Measurements from ENCODE around the gene AGTPBP1. TPM values are rescaled to one million over a fixed set of nuclear protein-coding genes. Genes with fewer than 3 reads are reported as not detected.

The AGTPBP1 gene
- polyA plus RNA-seq, 1 of the 3 experiments (the other 2 are of a cell fraction): 3.8 TPM

DNA sequence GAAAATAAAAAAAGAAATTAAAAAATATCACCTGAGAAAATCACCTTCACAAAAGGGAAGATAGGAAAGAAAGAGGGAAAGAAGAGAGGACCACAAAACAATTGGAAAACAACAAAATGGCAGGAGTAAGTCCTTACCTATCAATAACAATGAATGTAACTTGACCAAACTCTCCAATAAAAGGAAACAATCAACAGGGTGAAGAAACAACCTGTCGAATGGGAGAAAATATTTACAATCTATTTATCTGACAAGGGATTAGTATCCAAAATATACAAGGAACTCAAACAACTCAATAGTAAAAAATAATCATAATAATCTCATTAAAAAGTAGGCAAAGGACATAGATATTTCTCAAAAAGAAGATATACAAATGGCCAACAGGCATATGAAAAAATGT, 135.8 kb downstream of the AGTPBP1 start:
- no peak overlapping the region for H3K27ac ChIP-seq (ENCODE audit: low read depth in 2 of 2, low read length in 1 of 2)
- H3K4me3 ChIP-seq (ENCODE audit: low read depth in 2 of 2, low read length in 1 of 2): no peak overlapping the region
- H4K20me1 ChIP-seq (ENCODE audit: insufficient read depth): no peaks in the 10 kb centered on the region
- ChIA-PET POLR2A (no interaction called here), CTCF (no interaction called here)
- no peak overlapping the region for H2AFZ ChIP-seq (ENCODE audit: low read depth)
- no peak overlapping the region for H3K9ac ChIP-seq
- peaks cover 0 to 7% of the 10 kb centered on the region in 2 experiments; a peak in 2 of 4 replicates for H3K4me1 ChIP-seq (ENCODE audit: control insufficient read depth in 1 of 2, insufficient read depth in 2 of 2, low read depth in 1 of 2, low read length in 1 of 2)
- no peaks in the 10 kb centered on the region for H3K9me2 ChIP-seq
- H3K36me3 ChIP-seq (replicated peaks in 1 of 2; ENCODE audit: control insufficient read depth in 1 of 2, insufficient read depth in 2 of 2, low read length in 1 of 2): no peaks in the 10 kb centered on the region
- no peaks in the 10 kb centered on the region for H3K27me3 ChIP-seq (ENCODE audit: insufficient read depth)
- H3K79me2 ChIP-seq (ENCODE audit: insufficient read depth): no peaks in the 10 kb centered on the region
- H3K9me3 ChIP-seq: no peaks in the 10 kb centered on the region
- peaks cover under 1% of the 10 kb centered on the region for H3F3A ChIP-seq (replicated peaks; ENCODE audit: insufficient read depth)
- TF ChIP-seq EZH2phosphoT487 (IDR thresholded peaks at IDR 0.05; ENCODE audit: borderline replicate concordance, low read depth) (no peak), FOSL2 (IDR thresholded peaks at IDR 0.05; ENCODE audit: borderline replicate concordance, low read depth) (no peak), RXRA (IDR thresholded peaks at IDR 0.05; ENCODE audit: borderline replicate concordance, low read depth) (no peak), TCF12 (IDR thresholded peaks at IDR 0.05) (no peak), MXI1 (IDR thresholded peaks at IDR 0.05; ENCODE audit: low read depth, low read length) (no peak), RFX5 (IDR thresholded peaks at IDR 0.05; ENCODE audit: low read length) (no peak), CHD2 (IDR thresholded peaks at IDR 0.05; ENCODE audit: low read length, partially characterized antibody) (no peak), RCOR1 (IDR thresholded peaks at IDR 0.05; ENCODE audit: low read length) (no peak), JUND (IDR thresholded peaks at IDR 0.05) (no peak), TAF1 (IDR thresholded peaks at IDR 0.05; ENCODE audit: borderline replicate concordance, low read depth, low read length) (no peak), ELF1 (IDR thresholded peaks at IDR 0.05) (no peak), MEF2A (IDR thresholded peaks at IDR 0.05; ENCODE audit: borderline replicate concordance, low read depth) (no peak), EP300 (IDR thresholded peaks at IDR 0.05; ENCODE audit: borderline replicate concordance in 1 of 2, low read depth in 1 of 2, low read length in 1 of 2) (no peak)
- TF ChIP-seq, protein P1, sequence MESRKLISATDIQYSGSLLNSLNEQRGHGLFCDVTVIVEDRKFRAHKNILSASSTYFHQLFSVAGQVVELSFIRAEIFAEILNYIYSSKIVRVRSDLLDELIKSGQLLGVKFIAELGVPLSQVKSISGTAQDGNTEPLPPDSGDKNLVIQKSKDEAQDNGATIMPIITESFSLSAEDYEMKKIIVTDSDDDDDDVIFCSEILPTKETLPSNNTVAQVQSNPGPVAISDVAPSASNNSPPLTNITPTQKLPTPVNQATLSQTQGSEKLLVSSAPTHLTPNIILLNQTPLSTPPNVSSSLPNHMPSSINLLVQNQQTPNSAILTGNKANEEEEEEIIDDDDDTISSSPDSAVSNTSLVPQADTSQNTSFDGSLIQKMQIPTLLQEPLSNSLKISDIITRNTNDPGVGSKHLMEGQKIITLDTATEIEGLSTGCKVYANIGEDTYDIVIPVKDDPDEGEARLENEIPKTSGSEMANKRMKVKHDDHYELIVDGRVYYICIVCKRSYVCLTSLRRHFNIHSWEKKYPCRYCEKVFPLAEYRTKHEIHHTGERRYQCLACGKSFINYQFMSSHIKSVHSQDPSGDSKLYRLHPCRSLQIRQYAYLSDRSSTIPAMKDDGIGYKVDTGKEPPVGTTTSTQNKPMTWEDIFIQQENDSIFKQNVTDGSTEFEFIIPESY (IDR thresholded peaks at IDR 0.05; ENCODE audit: borderline replicate concordance, low read depth): no peak
- TF ChIP-seq, protein P2, sequence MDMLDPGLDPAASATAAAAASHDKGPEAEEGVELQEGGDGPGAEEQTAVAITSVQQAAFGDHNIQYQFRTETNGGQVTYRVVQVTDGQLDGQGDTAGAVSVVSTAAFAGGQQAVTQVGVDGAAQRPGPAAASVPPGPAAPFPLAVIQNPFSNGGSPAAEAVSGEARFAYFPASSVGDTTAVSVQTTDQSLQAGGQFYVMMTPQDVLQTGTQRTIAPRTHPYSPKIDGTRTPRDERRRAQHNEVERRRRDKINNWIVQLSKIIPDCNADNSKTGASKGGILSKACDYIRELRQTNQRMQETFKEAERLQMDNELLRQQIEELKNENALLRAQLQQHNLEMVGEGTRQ (IDR thresholded peaks at IDR 0.05; ENCODE audit: borderline replicate concordance, low read depth, low read length): no peak
- TF ChIP-seq, protein P3, sequence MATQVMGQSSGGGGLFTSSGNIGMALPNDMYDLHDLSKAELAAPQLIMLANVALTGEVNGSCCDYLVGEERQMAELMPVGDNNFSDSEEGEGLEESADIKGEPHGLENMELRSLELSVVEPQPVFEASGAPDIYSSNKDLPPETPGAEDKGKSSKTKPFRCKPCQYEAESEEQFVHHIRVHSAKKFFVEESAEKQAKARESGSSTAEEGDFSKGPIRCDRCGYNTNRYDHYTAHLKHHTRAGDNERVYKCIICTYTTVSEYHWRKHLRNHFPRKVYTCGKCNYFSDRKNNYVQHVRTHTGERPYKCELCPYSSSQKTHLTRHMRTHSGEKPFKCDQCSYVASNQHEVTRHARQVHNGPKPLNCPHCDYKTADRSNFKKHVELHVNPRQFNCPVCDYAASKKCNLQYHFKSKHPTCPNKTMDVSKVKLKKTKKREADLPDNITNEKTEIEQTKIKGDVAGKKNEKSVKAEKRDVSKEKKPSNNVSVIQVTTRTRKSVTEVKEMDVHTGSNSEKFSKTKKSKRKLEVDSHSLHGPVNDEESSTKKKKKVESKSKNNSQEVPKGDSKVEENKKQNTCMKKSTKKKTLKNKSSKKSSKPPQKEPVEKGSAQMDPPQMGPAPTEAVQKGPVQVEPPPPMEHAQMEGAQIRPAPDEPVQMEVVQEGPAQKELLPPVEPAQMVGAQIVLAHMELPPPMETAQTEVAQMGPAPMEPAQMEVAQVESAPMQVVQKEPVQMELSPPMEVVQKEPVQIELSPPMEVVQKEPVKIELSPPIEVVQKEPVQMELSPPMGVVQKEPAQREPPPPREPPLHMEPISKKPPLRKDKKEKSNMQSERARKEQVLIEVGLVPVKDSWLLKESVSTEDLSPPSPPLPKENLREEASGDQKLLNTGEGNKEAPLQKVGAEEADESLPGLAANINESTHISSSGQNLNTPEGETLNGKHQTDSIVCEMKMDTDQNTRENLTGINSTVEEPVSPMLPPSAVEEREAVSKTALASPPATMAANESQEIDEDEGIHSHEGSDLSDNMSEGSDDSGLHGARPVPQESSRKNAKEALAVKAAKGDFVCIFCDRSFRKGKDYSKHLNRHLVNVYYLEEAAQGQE (IDR thresholded peaks at IDR 0.05; ENCODE audit: low read depth, low read length): no peak
- TF ChIP-seq, protein P4, sequence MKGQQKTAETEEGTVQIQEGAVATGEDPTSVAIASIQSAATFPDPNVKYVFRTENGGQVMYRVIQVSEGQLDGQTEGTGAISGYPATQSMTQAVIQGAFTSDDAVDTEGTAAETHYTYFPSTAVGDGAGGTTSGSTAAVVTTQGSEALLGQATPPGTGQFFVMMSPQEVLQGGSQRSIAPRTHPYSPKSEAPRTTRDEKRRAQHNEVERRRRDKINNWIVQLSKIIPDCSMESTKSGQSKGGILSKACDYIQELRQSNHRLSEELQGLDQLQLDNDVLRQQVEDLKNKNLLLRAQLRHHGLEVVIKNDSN (IDR thresholded peaks at IDR 0.05; ENCODE audit: borderline replicate concordance, low read depth): no peak
- DNase-seq: no peak
- 88% methylated on average over 1 of the region's 1 CpG for WGBS (ENCODE audit: low lambda C conversion rate)
- H3K4me2 ChIP-seq: no peak overlapping the region

Data from SK-N-SH (cell line).